Measurements from ENCODE around the gene TFR2. TPM values are rescaled to one million over a fixed set of nuclear protein-coding genes. Genes with fewer than 3 reads are reported as not detected.

TFR2 gene
- total RNA-seq, 1 donor from 2014 or later: 13.8 TPM

GRCh38 chr7:100572949-100573675, 68.2 kb downstream of the TFR2 start:
- H3K4me3 Mint-ChIP-seq: no peak overlapping the region
- intact Hi-C loops (cut with micrococcal nuclease): no loop called here
- H3K27me3 Mint-ChIP-seq (ENCODE audit: insufficient read depth): peaks cover 7% of the 10 kb centered on the region
- H3K9me3 Mint-ChIP-seq: no peaks in the 10 kb centered on the region
- no peak for DNase-seq (ENCODE audit: low spot score)
- no peak overlapping the region for H3K27ac Mint-ChIP-seq
- H3K4me1 Mint-ChIP-seq (ENCODE audit: low read depth): peaks cover 17% of the 10 kb centered on the region
- peaks cover 6% of the 10 kb centered on the region for H3K36me3 Mint-ChIP-seq (ENCODE audit: low read depth)

GRCh38 chr7:100572281-100572948, 68.9 kb downstream of the TFR2 start:
- Mint-ChIP-seq H3K27ac (no peak overlapping the region), H3K36me3 (ENCODE audit: low read depth) (peaks cover 6% of the 10 kb centered on the region), H3K27me3 (ENCODE audit: insufficient read depth) (peaks cover 7% of the 10 kb centered on the region), H3K4me1 (ENCODE audit: low read depth) (peaks cover 24% of the 10 kb centered on the region), H3K4me3 (no peak overlapping the region), H3K9me3 (no peaks in the 10 kb centered on the region)
- intact Hi-C loops (cut with micrococcal nuclease): no loop called here
- no peak for DNase-seq (ENCODE audit: low spot score)

GRCh38 chr7:100571829-100572116, 69.6 kb downstream of the TFR2 start:
- no peak for DNase-seq (ENCODE audit: low spot score)
- intact Hi-C loops (cut with micrococcal nuclease): loop anchor here (1.0 kb wide), 1 partner anchor 12 kb away; no protein-coding TSS in a partner anchor
- Mint-ChIP-seq H3K36me3 (ENCODE audit: low read depth) (peaks cover 6% of the 10 kb centered on the region), H3K27ac (no peak overlapping the region), H3K4me3 (no peak overlapping the region), H3K4me1 (ENCODE audit: low read depth) (peaks cover 28% of the 10 kb centered on the region), H3K27me3 (ENCODE audit: insufficient read depth) (peaks cover 7% of the 10 kb centered on the region), H3K9me3 (no peaks in the 10 kb centered on the region)

GRCh38 chr7:100570954-100571828, 70.2 kb downstream of the TFR2 start:
- no peak overlapping the region for H3K4me3 Mint-ChIP-seq
- peaks cover 7% of the 10 kb centered on the region for H3K27me3 Mint-ChIP-seq (ENCODE audit: insufficient read depth)
- peaks cover 28% of the 10 kb centered on the region for H3K4me1 Mint-ChIP-seq (ENCODE audit: low read depth)
- no peaks in the 10 kb centered on the region for H3K9me3 Mint-ChIP-seq
- peaks cover 2% of the 10 kb centered on the region for H3K36me3 Mint-ChIP-seq (ENCODE audit: low read depth)
- DNase-seq (ENCODE audit: low spot score): no peak
- H3K27ac Mint-ChIP-seq: no peak overlapping the region
- intact Hi-C loops (cut with micrococcal nuclease): loop anchor here (1.0 kb wide), 1 partner anchor 12 kb away; no protein-coding TSS in a partner anchor

Other genes starting within 250 kb of the TFR2 start
- 2.0 and 2.4 TPM in 2 replicates for gene ZCWPW1, start 212.8 kb downstream of the TFR2 start, total RNA-seq
- gene MEPCE, start 211.7 kb downstream of the TFR2 start, total RNA-seq: 57.6 and 58.8 TPM in 2 replicates
- 57.6 and 58.6 TPM in 2 replicates for gene PPP1R35, start 205.1 kb downstream of the TFR2 start, total RNA-seq
- gene SPACDR, start 177.3 kb downstream of the TFR2 start, total RNA-seq: 2.8 and 2.9 TPM in 2 replicates
- 126 and 134 TPM in 2 replicates for gene TSC22D4, start 162.3 kb downstream of the TFR2 start, total RNA-seq
- 0.23 and 0.37 TPM in 2 replicates for gene NYAP1, start 157.6 kb downstream of the TFR2 start, total RNA-seq
- gene AGFG2, start 102.3 kb downstream of the TFR2 start, total RNA-seq: 113 and 124 TPM in 2 replicates
- 9.1 and 11.2 TPM in 2 replicates for gene SAP25, start 67.7 kb downstream of the TFR2 start, total RNA-seq
- 104 and 107 TPM in 2 replicates for gene LRCH4, start 55.4 kb downstream of the TFR2 start, total RNA-seq
- 0.27 and 0.41 TPM in 2 replicates for gene FBXO24, start 55.2 kb downstream of the TFR2 start, total RNA-seq
- 4.3 and 4.7 TPM in 2 replicates for gene PCOLCE, start 39.2 kb downstream of the TFR2 start, total RNA-seq
- 10.3 and 11.5 TPM in 2 replicates for gene MOSPD3, start 29.0 kb downstream of the TFR2 start, total RNA-seq
- not detected in 2 replicates for gene ACTL6B, start 14.9 kb upstream of the TFR2 start, total RNA-seq
- 218 and 221 TPM in 2 replicates for gene GNB2, start 32.2 kb upstream of the TFR2 start, total RNA-seq
- 49.1 and 53.8 TPM in 2 replicates for gene GIGYF1, start 52.7 kb upstream of the TFR2 start, total RNA-seq
- gene POP7, start 64.6 kb upstream of the TFR2 start, total RNA-seq: 82.7 and 84.4 TPM in 2 replicates
- gene EPO, start 78.9 kb upstream of the TFR2 start, total RNA-seq: not detected in 2 replicates
- gene ZAN, start 92.0 kb upstream of the TFR2 start, total RNA-seq: not detected in 2 replicates
- 2.4 and 2.8 TPM in 2 replicates for gene EPHB4, start 186.0 kb upstream of the TFR2 start, total RNA-seq
- gene SLC12A9, start 211.2 kb upstream of the TFR2 start, total RNA-seq: 46.0 and 47.9 TPM in 2 replicates
- gene TRIP6, start 225.8 kb upstream of the TFR2 start, total RNA-seq: 41.5 and 44.1 TPM in 2 replicates
- gene SRRT, start 233.6 kb upstream of the TFR2 start, total RNA-seq: 294 and 306 TPM in 2 replicates
- 4.1 and 5.5 TPM in 2 replicates for gene UFSP1, start 248.2 kb upstream of the TFR2 start, total RNA-seq

All from activated T-helper 1 cell treated with anti-CD3 and anti-CD28 coated beads, Interleukin-12 subunit alpha, Interleukin-12 subunit beta, Interleukin-2, Interleukin-4 antibody, amounts not matched to agents 30 ng/mL and 10 ng/mL and 1 ng/mL, durations not matched to agents 14 hours and 24 hours and 36 hours (primary cell).